IMR-90 (cell line): ENCODE measurements around the gene LCP1. TPM values are rescaled to one million over a fixed set of nuclear protein-coding genes. Genes with fewer than 3 reads are reported as not detected.

ENCODE experiments used
- ATAC-seq: fragments of 200-7000 bp; cut with Tn5 transposase; 2 replicates; pipeline ENCODE4 v1.9.1; 2020; ENCODE audit warnings: low read depth, mild to moderate bottlenecking, moderate library complexity
- BruUV-seq: library from RNA; stranded (reverse); fragments of 400-500 nt; replicated peaks from 2 replicates; lab custom pipeline; 2021; lab: Mats Ljungman, UMichigan
- CTCF ChIA-PET: fragments of 300-600 bp; formaldehyde crosslinking; extraction: SDS; loops from one replicate; lab custom pipeline; 2021; ENCODE audit warnings: antibody characterized with exemption; lab: Yijun Ruan, JAX
- POLR2A ChIA-PET: fragments of 300-600 bp; sonication (Branson Sonifier 250); formaldehyde crosslinking; loops from one replicate; lab custom pipeline; 2022; ENCODE audit warnings: antibody characterized with exemption; ENCODE audit not compliant: unreplicated experiment; lab: Charles Lee
- DNase-seq: peaks from one replicate; pipeline ENCODE4 v3.0.0; 2013
- H2AFZ ChIP-seq: replicated peaks from 2 replicates; pipeline ENCODE3; 2013; ENCODE audit warnings: low read length, mild to moderate bottlenecking; ENCODE audit not compliant: poor library complexity
- H2AK5ac ChIP-seq: 2 replicates; pipeline ENCODE4 v1.6.1; 2013; ENCODE audit warnings: low read depth, low read length, inconsistent platforms
- H2AK9ac ChIP-seq: replicated peaks from 2 replicates; pipeline ENCODE3; 2013; ENCODE audit warnings: mild to moderate bottlenecking, low read depth, low read length, moderate library complexity; ENCODE audit not compliant: poor library complexity
- H2BK120ac ChIP-seq: 2 replicates; pipeline ENCODE4 v1.6.1; 2013; ENCODE audit warnings: low read depth, low read length, inconsistent platforms
- H2BK15ac ChIP-seq: 3 replicates; pipeline ENCODE4 v1.6.1; 2013; ENCODE audit warnings: low read depth, low read length, inconsistent platforms
- H2BK20ac ChIP-seq: 2 replicates; pipeline ENCODE4 v1.6.1; 2013; ENCODE audit warnings: low read depth, mild to moderate bottlenecking, inconsistent platforms, low read length, moderate library complexity
- H2BK5ac ChIP-seq: 2 replicates; pipeline ENCODE4 v1.6.1; 2013; ENCODE audit warnings: mild to moderate bottlenecking, low read depth, low read length, inconsistent platforms; ENCODE audit not compliant: poor library complexity, severe bottlenecking
- H3K14ac ChIP-seq: replicated peaks from 2 replicates; pipeline ENCODE4 v1.6.1; 2013; ENCODE audit warnings: low read depth, low read length, inconsistent platforms
- H3K18ac ChIP-seq: 2 replicates; pipeline ENCODE4 v1.6.1; 2013; ENCODE audit warnings: low read depth, low read length, control low read depth
- H3K23ac ChIP-seq: 2 replicates; pipeline ENCODE4 v1.6.1; 2013; ENCODE audit warnings: low read depth, low read length, inconsistent platforms
- H3K27ac ChIP-seq: 2 replicates; pipeline ENCODE4 v1.5.1; 2013; ENCODE audit warnings: mild to moderate bottlenecking, control low read depth, low read length; ENCODE audit not compliant: insufficient read depth
- H3K27me3 ChIP-seq: 2 replicates; pipeline ENCODE4 v1.6.1; 2013; ENCODE audit warnings: low read length; ENCODE audit not compliant: control insufficient read depth, insufficient read depth
- H3K36me3 ChIP-seq: 2 replicates; pipeline ENCODE4 v1.6.1; 2013; ENCODE audit warnings: low read length, mixed read lengths; ENCODE audit not compliant: control insufficient read depth, insufficient read depth
- H3K4ac ChIP-seq: 2 replicates; pipeline ENCODE4 v1.6.1; 2013; ENCODE audit warnings: low read depth, low read length, inconsistent platforms
- H3K4me1 ChIP-seq: 2 replicates; pipeline ENCODE4 v1.6.1; 2013; ENCODE audit warnings: low read length, mixed read lengths; ENCODE audit not compliant: control insufficient read depth, insufficient read depth
- H3K4me2 ChIP-seq: 2 replicates; pipeline ENCODE4 v1.6.1; 2013; ENCODE audit warnings: low read depth, mild to moderate bottlenecking, control low read depth, low read length, moderate library complexity
- H3K4me3 ChIP-seq: 2 replicates; pipeline ENCODE4 v1.5.1; 2013; ENCODE audit warnings: low read depth, mild to moderate bottlenecking, control low read depth, low read length, moderate library complexity; ENCODE audit not compliant: insufficient read depth
- H3K56ac ChIP-seq: 2 replicates; pipeline ENCODE4 v1.6.1; 2013; ENCODE audit warnings: low read length, inconsistent platforms; ENCODE audit not compliant: insufficient read depth; ENCODE audit errors: extremely low read depth
- H3K79me1 ChIP-seq, 2 experiments: 2 replicates each; pipeline ENCODE4 v1.6.1; 2013; ENCODE audit warnings: low read length in 2 of 2, inconsistent platforms in 1 of 2, low read depth in 1 of 2
- H3K9ac ChIP-seq: 2 replicates; pipeline ENCODE4 v1.6.1; 2013; ENCODE audit warnings: low read depth, low read length, control low read depth
- H3K9me1 ChIP-seq: 2 replicates; pipeline ENCODE4 v1.6.1; 2013; ENCODE audit warnings: low read length, inconsistent platforms; ENCODE audit not compliant: insufficient read depth
- H3K9me3 ChIP-seq: 2 replicates; pipeline ENCODE4 v1.6.1; 2013; ENCODE audit warnings: low read length; ENCODE audit not compliant: control insufficient read depth, insufficient read depth
- H4K20me1 ChIP-seq: 2 replicates; pipeline ENCODE4 v1.6.1; 2013; ENCODE audit warnings: low read length, inconsistent platforms; ENCODE audit not compliant: insufficient read depth
- H4K5ac ChIP-seq: 2 replicates; pipeline ENCODE4 v1.6.1; 2013; ENCODE audit warnings: mild to moderate bottlenecking, low read depth, low read length, control low read depth
- H4K8ac ChIP-seq, 2 experiments: 2 replicates each; pipeline ENCODE4 v1.6.1; 2013; ENCODE audit warnings: low read depth in 2 of 2, low read length in 2 of 2, control low read depth in 1 of 2, inconsistent platforms in 1 of 2
- H4K91ac ChIP-seq: 2 replicates; pipeline ENCODE4 v1.6.1; 2013; ENCODE audit warnings: low read depth, low read length, inconsistent platforms; ENCODE audit not compliant: insufficient read depth
- SMC3 ChIP-seq: fragments of 150-350 bp; IDR thresholded peaks from 2 replicates; pipeline ENCODE4 v1.6.1; 2016; ENCODE audit warnings: low read depth, mild to moderate bottlenecking, antibody characterized with exemption, low read length, moderate library complexity
- WGBS, 2 experiments: methylation state at CpG; one replicate each; pipeline versions ENCODE4 v1.1.5 to v1.1.7; 2013; ENCODE audit warnings: missing lambda C conversion rate in 2 of 2; ENCODE audit not compliant: insufficient read length in 1 of 2; ENCODE audit errors: extremely low coverage in 2 of 2; 5-methylcytosine and 5-hydroxymethylcytosine counted together
- dilution Hi-C: fragments of 300-500 bp; cut with HindIII; formaldehyde crosslinking; loops from one replicate; pipeline ENCODE4 v1.14.3; 2018; ENCODE audit warnings: low sequenced_read_pairs; ENCODE audit not compliant: unreplicated experiment
- in situ Hi-C: fragments of 300-500 bp; cut with MboI; formaldehyde crosslinking; loops from 3 replicates; pipeline ENCODE4 v1.14.3; 2019; ENCODE audit warnings: low sequenced_read_pairs, inconsistent platforms, mixed read lengths
- intact Hi-C: fragments of 100-400 bp; cut with micrococcal nuclease; formaldehyde crosslinking; loops from 2 replicates; pipeline ENCODE4 v1.10.0; 2022
- polyA plus RNA-seq, 3 experiments: library from polyadenylated mRNA; depleted of rRNA; stranded (reverse); fragments of >200 nt; gene quantifications; 2 replicates each; pipeline ENCODE4 v1.2.3, GENCODE V29; 2012; ENCODE audit warnings: low replicate concordance in 1 of 3
- total RNA-seq: library from RNA; depleted of rRNA; stranded (reverse); fragments of >200 nt; gene quantifications from 2 replicates; pipeline ENCODE4 v1.2.3, GENCODE V29; 2012

LCP1 gene
- total and polyA plus RNA-seq, 2 of the 4 experiments (the other 2 are of a cell fraction) = not detected

GRCh38 chr13:46140044-46140443 is 41.9 kb downstream of the LCP1 start:
- ChIA-PET POLR2A (no interaction called here), CTCF (interaction anchor here (0.6 to 2.8 kb wide), 2 partner anchors 14 to 456 kb away, joined by 4 to 9 read pairs; no protein-coding TSS in a partner anchor)
- Histone ChIP-seq H2BK5ac (no peak overlapping the region), H3K9me1 (no peaks in the 10 kb centered on the region), H4K91ac (no peak overlapping the region), H2BK15ac (no peak overlapping the region), H2AK5ac (no peak overlapping the region), H3K4me3 (no peak overlapping the region), H3K23ac (no peak overlapping the region), H3K79me1 (no peaks in the 10 kb centered on the region), H2BK120ac (no peak overlapping the region), H3K27ac (no peak overlapping the region), H3K56ac (no peak overlapping the region), H2AFZ (no peak overlapping the region), H4K5ac (no peak overlapping the region), H4K8ac (no peak overlapping the region), H3K27me3 (peaks cover 6% of the 10 kb centered on the region; the same call in 1 of the 2 replicates), H2AK9ac (no peak overlapping the region), H3K9ac (no peak overlapping the region), H3K14ac (no peak overlapping the region), H3K36me3 (no peaks in the 10 kb centered on the region), H3K18ac (no peak overlapping the region), H3K4ac (no peak overlapping the region), H3K4me2 (no peak overlapping the region), H4K20me1 (no peaks in the 10 kb centered on the region), H3K4me1 (no peaks in the 10 kb centered on the region), H2BK20ac (no peak overlapping the region), H3K9me3 (no peaks in the 10 kb centered on the region)
- DNase-seq (no peak), ATAC-seq (no peak)
- dilution Hi-C loops (no loop called here), in situ Hi-C loops (no loop called here), intact Hi-C loops (no loop called here)
- WGBS, 2 experiments = no CpG with 5 or more reads among the region's 2 CpGs
- TF ChIP-seq SMC3 = no peak
- BruUV-seq = no TSS peak
